Activated CD4-positive, CD25-positive, alpha-beta regulatory T cell (primary cell): ENCODE measurements around the gene RUNX1.
"Not testable (repeated sequence)": the region's sequence is repeated elsewhere in the genome, so short reads cannot be mapped to it uniquely, and the experiment has no call there.

ENCODE experiments used
- DNase-seq, 4 experiments: peaks; one replicate each; lab custom pipeline; 2025; lab: John Stamatoyannopoulos, UW

RUNX1 gene

GRCh38 chr21:34806423-34806822 lies 242.7 kb downstream of the RUNX1 start:
- no peak for DNase-seq

- DNase-seq = no peak
These were observed 243.9 kb downstream of the RUNX1 start for GRCh38 chr21:34805157-34805556.

GRCh38 chr21:34804584-34804983 lies 244.5 kb downstream of the RUNX1 start:
- DNase-seq = not testable (repeated sequence)

DNA sequence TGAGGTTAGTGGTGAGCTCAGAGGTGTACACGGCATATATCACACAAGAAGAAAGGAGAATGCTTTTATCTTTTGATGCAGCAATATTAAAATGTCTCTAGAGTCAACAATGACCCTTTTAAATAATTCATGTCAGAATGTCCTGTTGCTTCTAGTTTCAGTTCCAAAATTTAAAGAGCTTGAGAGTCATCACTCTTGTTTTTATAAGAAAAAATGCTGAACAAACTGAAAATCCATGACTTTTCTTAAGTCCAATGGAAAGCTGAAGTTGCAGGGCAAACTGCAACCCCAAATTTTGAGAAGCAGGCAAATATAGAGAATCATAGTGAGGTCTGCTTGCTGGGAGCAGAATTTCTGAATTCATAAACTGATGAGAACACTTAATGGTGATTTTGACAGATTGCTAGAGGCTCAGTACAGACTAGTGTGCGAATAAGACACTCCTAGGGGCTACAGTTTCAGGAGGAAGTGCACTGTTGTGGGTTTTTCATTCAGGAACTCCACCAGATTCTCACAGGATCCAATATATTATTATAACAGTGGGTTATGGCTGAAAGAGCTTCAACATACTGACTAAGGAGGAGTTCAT lies 245.2 kb downstream of the RUNX1 start:
- DNase-seq = no peak

DNA sequence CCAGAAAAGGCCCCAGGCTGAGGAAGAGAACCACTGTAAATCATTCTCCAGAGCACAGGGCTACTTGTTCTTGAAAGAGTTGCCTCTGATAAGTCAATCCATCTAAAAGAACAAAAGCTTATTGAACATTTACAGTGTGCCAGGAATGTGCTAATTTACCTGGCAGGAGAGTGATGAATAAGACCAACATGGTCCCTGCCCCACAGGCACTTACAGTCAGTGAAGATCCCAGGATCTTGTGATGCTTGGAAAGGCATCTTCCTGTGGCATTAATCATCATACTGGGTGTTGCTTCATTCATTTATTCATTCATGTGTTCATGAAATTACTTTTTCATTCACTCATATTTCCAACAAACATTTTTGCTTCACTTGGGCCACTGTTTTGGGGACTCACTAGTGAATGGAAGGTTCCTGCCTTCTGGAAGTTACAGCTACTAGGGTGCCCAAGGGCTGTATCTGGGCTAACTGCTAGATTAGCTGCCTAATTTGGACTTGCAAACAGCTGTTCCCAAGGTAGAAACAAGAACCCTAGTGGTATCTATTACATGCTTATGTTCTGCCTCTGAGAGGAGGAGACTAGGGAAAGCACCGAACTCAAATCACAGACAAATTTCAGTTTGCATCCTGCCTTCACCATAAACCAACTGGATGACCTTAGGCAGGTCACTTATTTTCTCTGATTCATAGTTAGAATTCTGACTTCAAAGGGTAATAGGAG lies 246.8 kb downstream of the RUNX1 start:
- DNase-seq = no peak

DNA sequence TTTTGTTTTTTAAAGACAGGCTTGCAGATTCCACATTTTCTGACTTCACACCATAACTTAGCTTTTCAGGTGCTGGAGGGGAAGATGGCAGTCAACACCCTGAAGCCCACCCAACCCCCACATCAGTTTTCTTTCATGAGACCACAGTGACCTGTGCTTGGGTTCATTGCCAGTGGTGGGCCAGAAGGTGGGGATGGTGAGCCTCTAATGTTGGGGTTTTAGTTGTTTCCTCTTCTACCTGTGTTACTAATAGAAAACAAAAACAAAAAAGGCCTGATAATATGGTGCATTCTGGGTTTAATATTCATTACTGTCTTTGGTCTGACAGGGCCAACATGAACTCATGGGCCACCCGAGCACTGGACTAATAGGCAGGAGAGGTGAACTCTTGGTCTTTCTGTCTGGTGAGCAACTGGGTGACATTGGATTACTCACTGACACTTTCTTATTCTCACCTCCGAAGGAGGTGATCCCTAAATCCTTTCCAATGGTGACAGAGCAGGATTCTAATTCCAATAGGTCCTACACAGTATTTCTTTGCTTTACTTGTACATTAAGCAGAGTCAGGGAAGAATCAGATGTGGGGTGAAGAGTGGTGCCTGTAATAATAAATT lies 247.5 kb downstream of the RUNX1 start:
- DNase-seq = no peak

- no peak for DNase-seq
These were observed 248.1 kb downstream of the RUNX1 start for GRCh38 chr21:34800797-34801518.

- DNase-seq = no peak
These were observed 250.0 kb downstream of the RUNX1 start for GRCh38 chr21:34799092-34799491.

DNA sequence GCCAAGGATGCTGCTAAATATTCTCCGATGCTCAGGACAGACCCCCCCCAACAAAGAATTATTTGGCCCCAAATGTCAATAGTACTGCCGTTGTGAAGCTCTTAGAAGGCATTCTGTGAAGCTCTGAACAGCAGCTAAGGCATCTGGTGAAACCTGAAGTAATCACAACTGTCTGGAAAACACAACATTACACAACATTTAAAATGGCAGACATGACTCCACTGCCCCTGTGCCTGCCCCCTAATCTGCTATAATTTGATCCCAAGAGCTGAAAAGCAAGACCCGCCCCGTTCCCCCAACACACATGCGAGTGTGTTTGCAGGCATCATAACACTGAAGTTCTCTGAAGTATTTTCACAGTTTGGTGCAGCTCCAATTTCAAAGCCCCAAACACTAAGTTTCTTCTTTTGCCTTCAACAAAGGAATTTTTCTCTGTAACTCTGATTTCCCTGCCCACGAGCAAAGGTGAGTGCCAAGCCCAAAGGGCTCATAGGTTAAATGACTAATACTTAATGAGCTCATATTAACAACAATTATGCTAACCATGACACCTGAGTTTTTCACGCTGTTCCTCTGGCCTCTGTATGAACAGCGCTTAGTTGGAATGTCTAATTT lies 251.1 kb downstream of the RUNX1 start:
- no peak for DNase-seq

GRCh38 chr21:34797201-34797525 lies 251.9 kb downstream of the RUNX1 start:
- no peak for DNase-seq

- DNase-seq = no peak
These were observed 252.4 kb downstream of the RUNX1 start for GRCh38 chr21:34796518-34797200.

GRCh38 chr21:34795548-34796180 lies 253.4 kb downstream of the RUNX1 start:
- no peak for DNase-seq

DNA sequence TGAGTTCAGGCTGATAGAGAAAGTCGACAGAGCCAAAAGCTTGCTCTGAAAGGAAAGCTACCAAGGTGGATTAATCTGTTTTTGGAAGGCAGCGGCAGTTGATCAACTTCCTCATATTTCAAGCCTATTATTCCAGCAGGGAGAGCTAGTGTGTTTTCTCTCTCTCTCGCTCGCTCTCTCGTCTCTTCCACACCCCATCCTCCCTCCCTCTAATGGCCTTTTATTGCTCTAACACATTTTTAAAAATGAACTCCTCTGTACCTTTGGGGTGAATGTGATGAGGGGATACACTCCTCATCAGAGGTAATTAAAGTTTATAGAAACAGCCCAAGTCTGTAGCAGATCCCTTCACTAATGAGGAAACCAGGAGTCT lies 253.9 kb downstream of the RUNX1 start:
- DNase-seq = no peak

- DNase-seq = no peak
These were observed 254.4 kb downstream of the RUNX1 start for GRCh38 chr21:34794686-34795085.

GRCh38 chr21:34793471-34793870 lies 255.6 kb downstream of the RUNX1 start:
- DNase-seq = no peak

GRCh38 chr21:34792504-34793089 lies 256.5 kb downstream of the RUNX1 start:
- no peak for DNase-seq

GRCh38 chr21:34791776-34792503 lies 257.2 kb downstream of the RUNX1 start:
- no peak for DNase-seq

GRCh38 chr21:34790834-34791233 lies 258.3 kb downstream of the RUNX1 start:
- DNase-seq = no peak

- DNase-seq = no peak
These were observed 258.8 kb downstream of the RUNX1 start for GRCh38 chr21:34790341-34790740.

GRCh38 chr21:34788879-34789278 lies 260.2 kb downstream of the RUNX1 start:
- no peak for DNase-seq
